Chondrocyte (in vitro differentiated cells): ENCODE data around the gene MAD1L1. TPM values are rescaled to one million over a fixed set of nuclear protein-coding genes. Genes with fewer than 3 reads are reported as not detected.
"Not testable (repeated sequence)": the region's sequence is repeated elsewhere in the genome, so short reads cannot be mapped to it uniquely, and the experiment has no call there.

ENCODE experiments used
- DNase-seq: peaks from one replicate; pipeline ENCODE4 v3.0.0; 2021; ENCODE audit warnings: mixed read lengths, low spot score
- H3K27ac Mint-ChIP-seq: one replicate; pipeline ENCODE4 v1.8.0; 2021; ENCODE audit warnings: mild to moderate bottlenecking, moderate library complexity, mixed read lengths; ENCODE audit not compliant: unreplicated experiment
- H3K27me3 Mint-ChIP-seq: 2 replicates; pipeline ENCODE4 v1.8.0; 2021; ENCODE audit warnings: low read depth, mixed read lengths
- H3K36me3 Mint-ChIP-seq: 2 replicates; pipeline ENCODE4 v1.8.0; 2021; ENCODE audit warnings: low read depth, mixed read lengths
- H3K4me1 Mint-ChIP-seq: 2 replicates; pipeline ENCODE4 v1.8.0; 2021; ENCODE audit warnings: low read depth, mild to moderate bottlenecking, mixed read lengths
- H3K4me3 Mint-ChIP-seq: one replicate; pipeline ENCODE4 v1.8.0; 2021; ENCODE audit warnings: mild to moderate bottlenecking, moderate library complexity, mixed read lengths; ENCODE audit not compliant: unreplicated experiment
- H3K9me3 Mint-ChIP-seq: 2 replicates; pipeline ENCODE4 v1.8.0; 2021; ENCODE audit warnings: low read depth, mixed read lengths
- CTCF ChIP-seq: fragments of 200-600 bp; sonication (generic); IDR thresholded peaks from 2 replicates; pipeline ENCODE4 v1.5.0; 2021; ENCODE audit warnings: antibody characterized with exemption, mild to moderate bottlenecking, moderate library complexity
- total RNA-seq: library from RNA; stranded (reverse); gene quantifications from 3 replicates; pipeline ENCODE4 v1.2.1, GENCODE V29; 2021

The MAD1L1 gene
- total RNA-seq, 1 donor from 2014 or later = 22.7 TPM

GRCh38 chr7:2063563-2064260 is 169.0 kb downstream of the MAD1L1 start:
- Mint-ChIP-seq H3K27me3 (no peaks in the 10 kb centered on the region), H3K4me3 (no peak overlapping the region), H3K9me3 (peaks cover 9% of the 10 kb centered on the region), H3K4me1 (no peaks in the 10 kb centered on the region), H3K36me3 (peaks cover 14% of the 10 kb centered on the region), H3K27ac (peak overlapping the region; percentile 57)
- no peak for DNase-seq
- peak; percentile 40 for TF ChIP-seq CTCF

- TF ChIP-seq CTCF = no peak
- no peak for DNase-seq
- Mint-ChIP-seq H3K4me3 (no peak overlapping the region), H3K9me3 (peaks cover 9% of the 10 kb centered on the region), H3K4me1 (no peaks in the 10 kb centered on the region), H3K27me3 (no peaks in the 10 kb centered on the region), H3K27ac (no peak overlapping the region), H3K36me3 (peaks cover 12% of the 10 kb centered on the region)
These were observed 170.1 kb downstream of the MAD1L1 start for GRCh38 chr7:2062648-2063047.

GRCh38 chr7:2060701-2061100 is 172.0 kb downstream of the MAD1L1 start:
- TF ChIP-seq CTCF = no peak
- H3K4me3 Mint-ChIP-seq = no peak overlapping the region
- DNase-seq = no peak
- H3K27me3 Mint-ChIP-seq = no peaks in the 10 kb centered on the region
- H3K4me1 Mint-ChIP-seq = no peaks in the 10 kb centered on the region
- H3K9me3 Mint-ChIP-seq = peaks cover 9% of the 10 kb centered on the region
- H3K36me3 Mint-ChIP-seq = peaks cover 11% of the 10 kb centered on the region
- no peak overlapping the region for H3K27ac Mint-ChIP-seq

- no peak overlapping the region for H3K27ac Mint-ChIP-seq
These were observed 172.6 kb downstream of the MAD1L1 start for GRCh38 chr7:2059964-2060700.

GRCh38 chr7:2058246-2058645 is 174.5 kb downstream of the MAD1L1 start:
- not testable (repeated sequence) for DNase-seq, H3K27me3 Mint-ChIP-seq, H3K27ac Mint-ChIP-seq, H3K4me1 Mint-ChIP-seq, H3K9me3 Mint-ChIP-seq, H3K4me3 Mint-ChIP-seq
- H3K36me3 Mint-ChIP-seq = peaks cover 11% of the 10 kb centered on the region

More at GRCh38 chr7:2059964-2060700, 172.6 kb downstream of the MAD1L1 start:
- peaks cover 9% of the 10 kb centered on the region for H3K9me3 Mint-ChIP-seq
- no peak for TF ChIP-seq CTCF
- no peak overlapping the region for H3K4me3 Mint-ChIP-seq
- peaks cover 11% of the 10 kb centered on the region for H3K36me3 Mint-ChIP-seq
- no peak for DNase-seq
- no peaks in the 10 kb centered on the region for H3K27me3 Mint-ChIP-seq
- no peaks in the 10 kb centered on the region for H3K4me1 Mint-ChIP-seq
